IPS-18c (cell line): ENCODE results near the gene RIPPLY1.
"Not testable (repeated sequence)": the region's sequence is repeated elsewhere in the genome, so short reads cannot be mapped to it uniquely, and the experiment has no call there.

ENCODE experiments used
- H3K4me3 ChIP-seq: 2 replicates; pipeline ENCODE4 v1.7.0; 2013; ENCODE audit warnings: low read depth, mild to moderate bottlenecking, low read length, moderate library complexity; ENCODE audit not compliant: insufficient read depth
- H3K9me3 ChIP-seq: one replicate; pipeline ENCODE4 v1.6.1; 2013; ENCODE audit warnings: mild to moderate bottlenecking, low read length, moderate library complexity; ENCODE audit not compliant: control insufficient read depth, insufficient read depth

The RIPPLY1 gene

GRCh38 chrX:106891762-106892460 lies 11.2 kb downstream of the RIPPLY1 start:
- H3K9me3 ChIP-seq: peaks cover 3% of the 10 kb centered on the region
- no peak overlapping the region for H3K4me3 ChIP-seq

GRCh38 chrX:106889468-106889867 lies 13.7 kb downstream of the RIPPLY1 start:
- no peak overlapping the region for H3K4me3 ChIP-seq
- peaks cover 2% of the 10 kb centered on the region for H3K9me3 ChIP-seq

GRCh38 chrX:106875151-106875550 lies 28.0 kb downstream of the RIPPLY1 start:
- Histone ChIP-seq H3K4me3 (no peak overlapping the region), H3K9me3 (no peaks in the 10 kb centered on the region)

GRCh38 chrX:106874075-106874474 lies 29.1 kb downstream of the RIPPLY1 start:
- H3K9me3 ChIP-seq: no peaks in the 10 kb centered on the region
- no peak overlapping the region for H3K4me3 ChIP-seq

- H3K4me3 ChIP-seq, H3K9me3 ChIP-seq: not testable (repeated sequence)
Measured at GRCh38 chrX:106872796-106873195, 30.3 kb downstream of the RIPPLY1 start.

- no peaks in the 10 kb centered on the region for H3K9me3 ChIP-seq
- no peak overlapping the region for H3K4me3 ChIP-seq
Measured at GRCh38 chrX:106863697-106864096, 39.4 kb downstream of the RIPPLY1 start.

GRCh38 chrX:106862972-106863688 lies 40.0 kb downstream of the RIPPLY1 start:
- Histone ChIP-seq H3K9me3 (no peaks in the 10 kb centered on the region), H3K4me3 (no peak overlapping the region)
